ENCODE data around the gene TRIM32. TPM values are rescaled to one million over a fixed set of nuclear protein-coding genes. Genes with fewer than 3 reads are reported as not detected.

Gene TRIM32
- total RNA-seq, 2 experiments from 2014 or later: 11.4 to 13.9 TPM

DNA sequence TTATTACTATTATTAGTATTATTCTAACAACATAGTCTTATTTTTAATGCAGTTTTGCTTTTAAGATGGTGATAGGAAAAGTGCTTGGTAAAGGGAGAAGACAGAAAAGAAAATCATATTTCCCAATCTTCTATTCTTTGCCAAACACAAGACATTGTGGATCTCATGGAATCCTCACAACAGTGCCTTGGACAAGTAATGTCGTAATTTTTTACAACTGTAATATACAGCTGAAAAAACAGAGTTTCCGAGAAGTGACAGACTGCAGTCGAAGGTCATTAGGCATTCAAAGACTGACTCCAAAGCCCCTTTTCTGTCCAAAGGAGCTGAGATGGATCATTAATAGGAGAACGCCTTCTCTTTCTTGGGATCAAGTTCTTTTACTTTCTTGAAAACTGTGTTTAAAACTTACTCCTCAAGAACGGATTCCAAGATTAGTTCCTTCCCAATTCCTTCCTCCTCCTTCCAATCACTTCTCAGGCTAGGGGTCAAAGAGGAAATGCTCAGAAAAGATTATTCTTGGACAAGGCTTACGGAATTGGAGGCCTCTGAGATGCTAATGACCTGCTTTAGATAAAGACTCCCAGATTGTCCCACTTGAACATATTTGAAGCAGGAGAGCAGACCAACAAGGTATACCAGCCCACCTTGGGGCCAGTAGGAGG, 24.3 kb upstream of the TRIM32 start:
- Histone ChIP-seq H3K36me3 (ENCODE audit: insufficient read depth, low read length) (no peaks in the 10 kb centered on the region), H3K79me2 (ENCODE audit: insufficient read depth, low read depth, low read length) (no peaks in the 10 kb centered on the region), H3K4me1 (ENCODE audit: insufficient read depth, low read length, poor library complexity, severe bottlenecking) (no peaks in the 10 kb centered on the region), H2AFZ (ENCODE audit: low read length) (no peak overlapping the region), H3K9me2 (ENCODE audit: insufficient read depth, low read length) (no peaks in the 10 kb centered on the region), H3K4me2 (ENCODE audit: low read length) (no peak overlapping the region), H3K4me3 (ENCODE audit: low read depth, low read length, poor library complexity, severe bottlenecking) (no peak overlapping the region), H3K9me3 (ENCODE audit: low read length) (no peaks in the 10 kb centered on the region), H4K20me1 (ENCODE audit: insufficient read depth, low read length) (no peaks in the 10 kb centered on the region), H3K27ac (ENCODE audit: low read depth, low read length, poor library complexity, severe bottlenecking) (no peak overlapping the region)
- no peak for DNase-seq (ENCODE audit: low spot score)
- BruUV-seq (replicated peaks): no TSS peak
- POLR2A ChIA-PET: no interaction called here
- CTCF ChIA-PET (ENCODE audit: unreplicated experiment): no interaction called here
- intact Hi-C loops (cut with micrococcal nuclease; ENCODE audit: unreplicated experiment): loop anchor here (5.0 kb wide), 2 partner anchors 505 to 1070 kb away; no protein-coding TSS in a partner anchor
- TF ChIP-seq, protein P1, sequence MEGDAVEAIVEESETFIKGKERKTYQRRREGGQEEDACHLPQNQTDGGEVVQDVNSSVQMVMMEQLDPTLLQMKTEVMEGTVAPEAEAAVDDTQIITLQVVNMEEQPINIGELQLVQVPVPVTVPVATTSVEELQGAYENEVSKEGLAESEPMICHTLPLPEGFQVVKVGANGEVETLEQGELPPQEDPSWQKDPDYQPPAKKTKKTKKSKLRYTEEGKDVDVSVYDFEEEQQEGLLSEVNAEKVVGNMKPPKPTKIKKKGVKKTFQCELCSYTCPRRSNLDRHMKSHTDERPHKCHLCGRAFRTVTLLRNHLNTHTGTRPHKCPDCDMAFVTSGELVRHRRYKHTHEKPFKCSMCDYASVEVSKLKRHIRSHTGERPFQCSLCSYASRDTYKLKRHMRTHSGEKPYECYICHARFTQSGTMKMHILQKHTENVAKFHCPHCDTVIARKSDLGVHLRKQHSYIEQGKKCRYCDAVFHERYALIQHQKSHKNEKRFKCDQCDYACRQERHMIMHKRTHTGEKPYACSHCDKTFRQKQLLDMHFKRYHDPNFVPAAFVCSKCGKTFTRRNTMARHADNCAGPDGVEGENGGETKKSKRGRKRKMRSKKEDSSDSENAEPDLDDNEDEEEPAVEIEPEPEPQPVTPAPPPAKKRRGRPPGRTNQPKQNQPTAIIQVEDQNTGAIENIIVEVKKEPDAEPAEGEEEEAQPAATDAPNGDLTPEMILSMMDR (conservative IDR thresholded peaks at IDR 0.05; ENCODE audit: low read length): no peak
- TF ChIP-seq EZH2phosphoT487 (IDR thresholded peaks at IDR 0.05; ENCODE audit: borderline replicate concordance, low read depth, low read length): no peak

DNA sequence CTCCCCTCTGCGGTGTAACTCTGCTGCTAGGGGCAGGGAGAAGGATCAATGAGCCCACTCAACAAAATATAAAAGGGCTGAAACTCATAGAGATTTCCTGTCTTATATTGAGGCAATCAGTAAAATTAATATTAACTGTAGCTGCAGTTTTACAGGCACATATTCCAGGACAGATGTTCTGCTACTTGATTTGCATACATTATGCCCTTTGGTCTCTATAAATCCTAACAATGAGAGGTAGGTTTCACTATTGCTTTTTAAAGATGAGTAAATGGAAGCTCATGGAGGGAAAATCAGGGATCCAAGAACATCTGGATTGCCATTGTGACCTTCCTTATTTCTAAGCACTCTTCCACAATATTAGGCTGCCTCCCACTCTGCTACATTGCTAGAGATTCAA, 23.5 kb upstream of the TRIM32 start:
- no peak for DNase-seq (ENCODE audit: low spot score)
- H3K4me1 ChIP-seq (ENCODE audit: insufficient read depth, low read length, poor library complexity, severe bottlenecking): no peaks in the 10 kb centered on the region
- no peaks in the 10 kb centered on the region for H3K79me2 ChIP-seq (ENCODE audit: insufficient read depth, low read depth, low read length)
- no TSS peak for BruUV-seq (replicated peaks)
- no peak overlapping the region for H2AFZ ChIP-seq (ENCODE audit: low read length)
- intact Hi-C loops (cut with micrococcal nuclease; ENCODE audit: unreplicated experiment): loop anchor here (5.0 kb wide), 2 partner anchors 506 to 1071 kb away; no protein-coding TSS in a partner anchor
- H4K20me1 ChIP-seq (ENCODE audit: insufficient read depth, low read length): no peaks in the 10 kb centered on the region
- no peaks in the 10 kb centered on the region for H3K36me3 ChIP-seq (ENCODE audit: insufficient read depth, low read length)
- no peaks in the 10 kb centered on the region for H3K9me3 ChIP-seq (ENCODE audit: low read length)
- no peak for TF ChIP-seq EZH2phosphoT487 (IDR thresholded peaks at IDR 0.05; ENCODE audit: borderline replicate concordance, low read depth, low read length)
- TF ChIP-seq, protein P1 (conservative IDR thresholded peaks at IDR 0.05; ENCODE audit: low read length): no peak
- no peaks in the 10 kb centered on the region for H3K9me2 ChIP-seq (ENCODE audit: insufficient read depth, low read length)
- CTCF ChIA-PET (ENCODE audit: unreplicated experiment): interaction anchor here (0.5 kb wide), 1 partner anchor 73 kb away, joined by 3 read pairs; no protein-coding TSS in a partner anchor
- H3K27ac ChIP-seq (ENCODE audit: low read depth, low read length, poor library complexity, severe bottlenecking): no peak overlapping the region
- H3K4me2 ChIP-seq (ENCODE audit: low read length): no peak overlapping the region
- POLR2A ChIA-PET: interaction anchor here (0.6 kb wide), 1 partner anchor 13 kb away, joined by 5 read pairs; no protein-coding TSS in a partner anchor
- H3K4me3 ChIP-seq (ENCODE audit: low read depth, low read length, poor library complexity, severe bottlenecking): no peak overlapping the region
